H1 (cell line): Measurements from ENCODE around the gene IFT80.

Experiments
- CHD1 ChIP-seq: IDR thresholded peaks from 2 replicates; pipeline ENCODE4 v1.6.1; 2012; ENCODE audit warnings: low read depth, low read length, improper control_type of control experiment
- CREB1 ChIP-seq: IDR thresholded peaks from 2 replicates; pipeline ENCODE4 v1.6.1; 2012; ENCODE audit warnings: inconsistent platforms
- EZH2 ChIP-seq: fragments of 200-600 bp; sonication (generic); IDR thresholded peaks from 2 replicates; pipeline ENCODE4 v1.7.1; 2012; ENCODE audit warnings: low read depth, mild to moderate bottlenecking, moderate library complexity, low read length, inconsistent platforms; ENCODE audit not compliant: severe bottlenecking
- JUN ChIP-seq: IDR thresholded peaks from 2 replicates; pipeline ENCODE4 v1.6.1; 2011; ENCODE audit warnings: low read depth, mild to moderate bottlenecking, improper control_type of control experiment, low read length
- MAX ChIP-seq: IDR thresholded peaks from 2 replicates; pipeline ENCODE4 v1.6.1; 2012; ENCODE audit warnings: inconsistent platforms
- POLR2A ChIP-seq, 2 experiments: IDR thresholded peaks; 1 replicate in 1 of 2; 2 replicates in 1 of 2; pipeline ENCODE4 v1.6.1; 2011; ENCODE audit warnings: low read depth in 2 of 2, low read length in 2 of 2, mild to moderate bottlenecking in 2 of 2; ENCODE audit errors: control extremely low read depth in 1 of 2
- POLR2AphosphoS5 ChIP-seq: IDR thresholded peaks from 2 replicates; pipeline ENCODE4 v1.6.1; 2011; ENCODE audit warnings: low read depth, low read length
- TAF1 ChIP-seq: IDR thresholded peaks from 2 replicates; pipeline ENCODE4 v1.6.1; 2011; ENCODE audit warnings: mild to moderate bottlenecking, low read depth, low read length
- TF ChIP-seq, protein P1 (sequence below), 3 experiments: IDR thresholded peaks; 1 replicate in 2 of 3; 2 replicates in 1 of 3; pipeline versions ENCODE4 v1.5.1 to v1.6.1; 2011; ENCODE audit warnings: low read length in 3 of 3, mild to moderate bottlenecking in 3 of 3, inconsistent platforms in 2 of 3, low read depth in 1 of 3, moderate library complexity in 1 of 3; ENCODE audit not compliant: insufficient read depth in 1 of 3; ENCODE audit errors: control extremely low read depth in 1 of 3

- TF ChIP-seq POLR2A (IDR thresholded peaks at IDR 0.05; ENCODE audit: control extremely low read depth in 1 of 2, low read depth in 2 of 2, low read length in 2 of 2), result no peak
- no peak for TF ChIP-seq CHD1
- TF ChIP-seq, protein P1, sequence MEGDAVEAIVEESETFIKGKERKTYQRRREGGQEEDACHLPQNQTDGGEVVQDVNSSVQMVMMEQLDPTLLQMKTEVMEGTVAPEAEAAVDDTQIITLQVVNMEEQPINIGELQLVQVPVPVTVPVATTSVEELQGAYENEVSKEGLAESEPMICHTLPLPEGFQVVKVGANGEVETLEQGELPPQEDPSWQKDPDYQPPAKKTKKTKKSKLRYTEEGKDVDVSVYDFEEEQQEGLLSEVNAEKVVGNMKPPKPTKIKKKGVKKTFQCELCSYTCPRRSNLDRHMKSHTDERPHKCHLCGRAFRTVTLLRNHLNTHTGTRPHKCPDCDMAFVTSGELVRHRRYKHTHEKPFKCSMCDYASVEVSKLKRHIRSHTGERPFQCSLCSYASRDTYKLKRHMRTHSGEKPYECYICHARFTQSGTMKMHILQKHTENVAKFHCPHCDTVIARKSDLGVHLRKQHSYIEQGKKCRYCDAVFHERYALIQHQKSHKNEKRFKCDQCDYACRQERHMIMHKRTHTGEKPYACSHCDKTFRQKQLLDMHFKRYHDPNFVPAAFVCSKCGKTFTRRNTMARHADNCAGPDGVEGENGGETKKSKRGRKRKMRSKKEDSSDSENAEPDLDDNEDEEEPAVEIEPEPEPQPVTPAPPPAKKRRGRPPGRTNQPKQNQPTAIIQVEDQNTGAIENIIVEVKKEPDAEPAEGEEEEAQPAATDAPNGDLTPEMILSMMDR (IDR thresholded peaks at IDR 0.05; ENCODE audit: control extremely low read depth in 1 of 3, insufficient read depth in 1 of 3, low read depth in 1 of 3, low read length in 3 of 3), result no peak
- no peak for TF ChIP-seq POLR2AphosphoS5
- no peak for TF ChIP-seq CREB1
- no peak for TF ChIP-seq MAX
- no peak for TF ChIP-seq EZH2
- TF ChIP-seq JUN, result no peak
- no peak for TF ChIP-seq TAF1
These were observed 141.4 kb downstream of the IFT80 start for GRCh38 chr3:160257606-160258005.
